Right renal cortex interstitium (tissue), 3 donors: ENCODE data around the gene EPHB3. TPM values are rescaled to one million over a fixed set of nuclear protein-coding genes. Genes with fewer than 3 reads are reported as not detected.

Experiments used
- DNase-seq, 3 donors: peaks; one replicate each; pipeline ENCODE4 v3.0.0-alpha.2; 2013; ENCODE audit warnings: low read depth in 3 of 3, low spot score in 2 of 3
- polyA plus RNA-seq, 3 donors: library from polyadenylated mRNA; unstranded; fragments of 120-200 nt; gene quantifications; one replicate each; pipeline ENCODE4 v1.2.1, GENCODE V29; 2013; ENCODE audit not compliant: insufficient read length in 3 of 3

Gene EPHB3
- polyA plus RNA-seq, 3 donors = 25.8 to 29.2 (median 26.2) TPM

DNA sequence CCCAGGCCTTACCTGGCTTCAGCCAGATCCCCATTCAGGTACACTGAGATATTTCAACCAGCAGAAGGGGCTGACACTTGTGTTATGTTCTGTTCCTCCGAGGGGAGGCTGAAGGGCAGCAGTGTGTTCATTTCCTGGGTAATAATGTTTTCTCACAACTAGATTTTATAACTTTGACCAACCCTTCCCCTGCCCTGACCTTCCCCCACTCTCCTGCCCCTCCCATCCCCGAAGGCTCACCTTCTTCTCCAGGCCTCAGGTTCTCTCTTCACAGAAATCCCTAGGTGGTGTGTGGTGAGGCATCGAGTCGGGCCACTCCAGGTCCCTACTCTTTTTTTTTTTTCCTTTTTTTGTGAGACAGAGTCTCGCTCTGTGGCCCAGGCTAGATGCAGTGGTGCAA lies 34.6 kb downstream of the EPHB3 start:
- DNase-seq = no peak

DNA sequence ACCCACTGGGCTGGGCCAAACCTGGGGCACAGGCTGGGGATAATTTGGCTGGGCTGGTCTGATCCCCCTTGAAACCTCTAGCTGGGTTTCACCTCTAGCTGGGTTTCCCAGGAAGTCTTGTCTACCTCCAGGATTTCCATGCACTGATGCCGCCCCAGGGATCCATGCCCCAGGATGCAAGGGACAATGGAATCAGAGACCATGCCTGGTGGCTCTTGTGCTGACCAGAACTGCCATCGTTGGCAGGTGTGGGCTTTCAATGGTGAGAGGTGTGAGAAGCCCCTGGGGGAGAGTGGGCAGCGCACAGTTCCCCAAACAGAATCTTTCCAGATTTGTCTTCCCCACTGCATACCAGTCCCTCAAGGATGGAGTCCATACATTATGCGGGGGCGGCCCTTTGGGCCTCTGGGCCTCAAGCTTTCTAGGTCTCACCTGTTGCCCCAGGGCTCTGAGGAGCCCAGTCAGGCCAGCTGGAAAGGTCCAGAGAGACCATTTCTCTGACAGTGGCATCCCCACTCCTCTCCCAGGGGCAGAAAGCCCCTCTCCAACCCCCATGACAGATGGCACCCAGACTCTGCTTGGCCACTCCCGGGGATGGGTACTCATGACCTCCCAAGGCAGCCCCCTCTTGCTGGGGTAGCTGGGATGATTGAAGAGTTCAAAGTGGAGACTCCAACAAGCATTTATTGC lies 35.4 kb downstream of the EPHB3 start:
- DNase-seq = no peak

DNA sequence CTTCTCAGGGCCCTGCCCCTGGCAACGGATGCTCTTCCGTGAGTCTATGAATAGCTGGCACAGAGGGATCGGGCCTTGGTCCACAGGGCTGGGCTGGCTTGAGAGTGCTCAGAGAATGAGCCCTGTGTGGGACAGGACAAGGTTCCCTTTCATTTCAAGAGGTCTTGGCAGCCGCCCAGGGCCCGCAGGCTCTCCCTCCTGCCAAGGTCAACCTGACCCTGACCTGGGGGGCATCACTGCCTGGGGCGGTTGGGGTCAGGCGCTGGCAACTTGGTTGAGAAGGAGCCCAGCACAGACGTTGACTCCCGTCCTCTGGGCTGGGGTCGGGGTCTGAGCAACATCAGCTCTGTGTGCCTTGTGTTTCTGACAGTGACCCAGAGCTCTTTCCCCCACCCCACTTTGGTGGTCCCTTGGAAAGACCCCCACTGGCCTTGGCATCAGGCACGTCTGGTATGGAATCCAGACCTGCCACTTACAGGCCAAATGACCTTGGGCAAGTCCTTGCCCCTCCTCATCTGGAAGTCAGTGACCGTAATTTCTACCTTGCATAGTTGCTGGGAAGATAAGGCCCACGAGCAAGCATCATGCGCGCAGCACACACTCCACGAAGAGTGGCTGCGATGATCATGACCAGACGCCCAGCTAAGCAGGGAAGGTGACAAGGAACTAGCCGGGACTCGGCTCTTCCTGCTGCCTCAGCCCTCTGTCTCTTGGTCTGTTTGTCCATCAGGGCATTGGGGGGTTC lies 36.4 kb downstream of the EPHB3 start:
- DNase-seq = no peak

DNA sequence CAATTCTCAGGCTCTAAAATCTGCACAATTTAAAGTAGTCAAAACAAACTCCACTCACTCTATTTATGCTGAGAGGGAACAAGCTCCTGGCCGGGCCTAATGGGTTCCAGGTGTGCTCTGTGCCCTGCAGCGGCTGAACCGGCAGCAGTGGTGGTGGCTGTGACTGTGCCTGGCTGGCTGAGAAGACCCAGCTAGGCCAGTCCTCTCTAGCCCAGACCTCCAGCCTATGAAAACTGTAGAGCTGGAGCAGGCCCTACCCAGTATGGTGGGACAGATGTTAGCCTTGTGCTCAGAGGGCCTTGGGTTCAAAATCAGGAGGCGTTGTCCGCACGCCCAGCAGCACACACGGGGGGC lies 37.0 kb downstream of the EPHB3 start:
- DNase-seq = no peak

DNA sequence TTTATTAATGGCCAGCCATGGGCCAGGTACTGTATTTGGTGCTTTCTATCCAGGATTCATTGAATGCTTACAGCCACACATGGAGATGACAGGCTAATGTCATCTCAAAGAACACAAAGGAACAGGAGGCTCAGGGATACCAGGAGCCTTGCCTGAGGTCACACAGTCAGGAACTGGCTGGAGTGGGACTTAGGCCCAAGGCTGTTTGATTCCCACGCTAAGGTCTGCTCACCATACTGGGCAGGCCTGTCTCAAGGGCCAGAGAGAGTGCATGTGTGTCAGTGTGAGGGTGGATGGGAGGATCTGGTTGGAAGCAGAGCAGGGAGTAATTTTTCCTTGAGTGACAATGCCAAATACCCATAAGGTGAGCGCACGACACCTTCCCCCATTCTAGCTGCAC lies 37.6 kb downstream of the EPHB3 start:
- no peak for DNase-seq

DNA sequence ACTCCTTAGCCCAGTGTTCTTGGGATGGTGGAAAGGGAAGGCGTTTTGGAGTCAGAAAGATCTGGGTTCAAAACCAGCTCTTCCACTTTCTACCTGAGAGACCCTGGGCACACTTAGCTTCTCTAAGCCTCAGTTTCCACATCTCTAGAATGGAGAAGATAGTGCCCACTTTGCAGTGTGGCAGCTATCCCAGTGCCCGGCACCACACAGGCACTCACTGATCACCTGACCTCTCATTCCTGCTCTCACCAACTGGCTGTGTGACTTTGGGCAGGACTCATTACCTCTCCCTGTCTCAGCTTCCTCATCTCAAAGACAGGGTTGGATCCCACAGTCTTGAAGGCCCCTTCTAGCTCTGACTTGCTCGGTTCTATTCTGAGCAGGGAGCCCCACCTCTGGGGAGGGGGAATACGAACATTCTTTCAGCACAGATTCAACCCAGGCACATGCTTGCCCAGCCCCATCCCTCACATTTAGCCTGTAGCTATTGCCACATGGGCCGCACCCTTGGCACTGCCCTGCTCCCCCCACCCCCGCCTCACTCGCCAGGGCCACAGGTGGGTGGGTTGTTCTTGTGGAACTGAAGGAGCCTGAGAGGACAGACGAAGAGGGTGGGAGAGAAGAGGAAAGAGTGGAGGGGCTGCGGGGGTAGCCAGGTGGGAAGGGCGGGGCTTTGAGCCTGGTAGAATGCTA lies 39.2 kb downstream of the EPHB3 start:
- no peak for DNase-seq

DNA sequence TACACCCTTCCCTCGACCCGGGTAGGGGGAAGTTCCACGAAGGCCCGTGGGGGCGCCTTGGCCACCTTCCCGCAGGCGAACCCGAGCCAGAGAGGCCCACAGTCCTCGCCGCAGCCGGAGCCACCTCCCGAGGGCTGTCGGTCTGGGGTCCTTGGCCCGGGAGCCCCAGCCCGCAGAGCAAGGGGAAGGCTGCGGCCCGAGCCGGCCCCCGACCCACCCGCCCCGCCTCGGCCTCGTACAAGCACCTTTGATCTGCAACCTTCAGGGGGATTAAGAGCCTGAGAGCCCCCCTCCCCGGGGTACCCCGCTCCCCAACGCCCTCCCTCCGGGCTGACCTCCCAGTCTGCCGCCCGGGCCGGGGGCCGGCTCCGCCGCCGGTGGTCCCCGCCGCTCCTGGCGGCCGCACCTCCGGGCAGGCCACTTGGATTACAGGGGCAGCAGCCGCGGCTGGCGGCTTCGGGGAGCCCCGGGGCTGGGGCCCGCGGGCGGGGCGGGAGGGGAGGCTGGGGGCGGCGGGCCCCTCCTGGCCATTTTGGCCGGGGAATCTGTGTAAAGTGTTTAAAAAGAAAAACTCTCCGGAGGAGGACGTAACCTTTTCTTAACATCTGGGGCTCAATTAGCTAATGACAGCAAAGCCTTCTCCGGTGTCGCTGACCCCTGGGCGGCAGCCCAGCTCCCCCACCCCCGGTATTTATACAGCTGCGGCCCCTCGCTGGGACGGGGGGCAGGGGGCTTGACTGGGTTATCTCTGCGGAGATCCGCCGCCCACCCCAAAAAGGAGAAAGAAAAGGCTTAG lies 40.2 kb downstream of the EPHB3 start:
- no peak for DNase-seq

DNA sequence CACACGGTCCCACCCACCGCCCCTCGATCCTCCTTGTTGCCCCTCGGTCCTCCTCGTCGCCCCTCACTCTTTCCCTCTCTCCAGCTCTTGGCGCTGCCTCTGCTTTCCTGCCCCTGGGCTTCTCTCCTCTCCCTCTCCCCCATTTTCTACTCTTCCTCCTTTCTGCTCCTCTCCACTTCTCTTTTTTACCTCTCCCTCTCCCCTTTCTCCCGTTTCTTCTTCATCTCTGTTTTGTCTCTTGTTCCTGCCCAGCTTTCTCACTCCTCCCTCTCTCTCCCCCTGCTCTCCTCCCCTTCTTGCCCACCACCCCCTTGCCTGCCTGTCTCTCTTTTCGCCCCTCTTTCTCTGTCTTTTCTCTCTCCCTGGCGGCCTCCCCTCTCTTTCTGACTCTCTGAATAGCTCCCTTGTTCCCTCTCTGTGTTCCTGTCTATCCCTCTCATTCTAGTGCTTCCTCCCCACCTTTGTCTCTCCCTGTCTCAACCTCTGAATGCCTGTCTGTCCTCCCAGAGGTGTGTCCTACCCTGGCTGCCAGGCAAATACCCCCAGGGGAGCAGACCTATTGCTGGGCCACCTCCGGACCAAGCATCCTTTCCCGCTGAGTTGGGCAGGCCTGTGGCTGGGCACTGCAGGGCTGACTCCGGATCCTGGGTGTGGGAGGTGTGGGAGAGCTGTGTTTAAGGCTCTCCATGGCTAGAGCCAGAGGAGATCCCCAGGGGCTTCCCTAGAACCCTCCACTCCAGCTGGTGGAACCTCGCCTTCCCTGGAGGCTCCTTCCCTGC lies 41.0 kb downstream of the EPHB3 start:
- no peak for DNase-seq

DNA sequence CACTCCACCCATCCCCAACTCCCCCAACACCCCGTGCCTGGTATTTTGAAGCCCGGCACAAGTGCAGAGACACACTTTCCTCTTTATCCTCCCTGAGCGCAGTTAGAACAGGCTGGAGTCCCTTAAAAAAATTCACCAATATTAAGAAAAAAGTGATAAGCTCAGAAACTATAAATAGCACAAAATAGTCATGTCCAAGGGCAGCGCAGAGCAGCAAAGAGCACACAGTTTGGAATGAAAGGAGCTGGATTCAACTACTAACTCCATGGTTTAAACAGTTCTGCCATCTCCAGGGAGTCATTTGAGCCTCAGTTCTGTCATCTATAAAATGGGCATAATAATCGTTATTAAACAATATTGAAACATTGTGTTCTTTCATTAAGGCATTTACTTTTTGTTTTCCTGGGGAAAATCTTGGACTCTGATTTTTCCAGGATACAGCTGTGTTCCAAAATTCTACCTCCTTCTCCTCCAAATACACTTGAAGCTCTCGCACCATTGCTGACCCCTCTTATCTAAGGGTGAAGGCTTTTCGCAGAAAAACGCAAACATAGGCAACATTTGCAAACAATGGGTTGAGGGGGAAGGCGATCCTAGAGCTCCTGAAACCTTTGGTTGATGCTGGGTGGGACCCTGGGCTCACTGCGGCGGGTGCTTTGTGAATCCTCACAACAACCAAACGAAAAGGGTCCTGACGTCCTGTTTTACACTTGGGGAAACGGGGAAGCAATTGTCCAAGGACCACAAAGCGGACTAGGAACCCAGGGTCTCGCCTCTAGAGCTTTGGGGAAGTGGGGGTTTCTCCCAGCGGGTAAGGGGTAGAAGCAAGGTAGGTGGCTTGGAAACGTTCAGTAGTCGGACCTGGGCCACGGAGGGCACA lies 41.8 kb downstream of the EPHB3 start:
- DNase-seq = no peak

DNA sequence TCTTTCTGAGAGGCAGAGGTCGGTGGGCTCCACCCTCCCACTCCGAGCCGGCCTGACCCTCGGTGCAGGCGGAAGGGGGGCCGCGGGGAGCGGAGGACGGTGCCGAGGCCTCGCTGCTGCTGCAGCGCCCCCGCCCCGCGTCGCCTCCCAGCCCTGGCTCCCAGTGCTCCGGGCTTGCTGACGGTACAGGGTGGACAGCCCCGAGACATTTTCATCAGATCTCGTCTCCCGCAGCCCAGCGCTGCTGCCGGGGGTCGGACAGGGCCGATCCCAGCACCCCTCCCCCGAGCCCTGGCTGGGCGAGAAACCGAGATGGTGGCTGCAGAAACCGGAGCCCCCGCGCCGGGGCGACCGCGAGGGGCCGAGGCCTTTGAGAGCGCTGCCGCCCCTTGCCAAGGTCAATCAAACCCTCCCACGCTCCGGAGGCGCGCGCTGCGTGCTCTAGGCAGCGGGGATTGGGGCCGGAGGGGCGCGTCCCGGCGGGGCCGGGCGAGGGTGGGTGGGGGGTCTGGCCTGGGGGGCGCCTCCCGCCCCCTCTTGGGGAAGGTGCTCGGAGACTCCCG lies 42.5 kb downstream of the EPHB3 start:
- DNase-seq = no peak

DNA sequence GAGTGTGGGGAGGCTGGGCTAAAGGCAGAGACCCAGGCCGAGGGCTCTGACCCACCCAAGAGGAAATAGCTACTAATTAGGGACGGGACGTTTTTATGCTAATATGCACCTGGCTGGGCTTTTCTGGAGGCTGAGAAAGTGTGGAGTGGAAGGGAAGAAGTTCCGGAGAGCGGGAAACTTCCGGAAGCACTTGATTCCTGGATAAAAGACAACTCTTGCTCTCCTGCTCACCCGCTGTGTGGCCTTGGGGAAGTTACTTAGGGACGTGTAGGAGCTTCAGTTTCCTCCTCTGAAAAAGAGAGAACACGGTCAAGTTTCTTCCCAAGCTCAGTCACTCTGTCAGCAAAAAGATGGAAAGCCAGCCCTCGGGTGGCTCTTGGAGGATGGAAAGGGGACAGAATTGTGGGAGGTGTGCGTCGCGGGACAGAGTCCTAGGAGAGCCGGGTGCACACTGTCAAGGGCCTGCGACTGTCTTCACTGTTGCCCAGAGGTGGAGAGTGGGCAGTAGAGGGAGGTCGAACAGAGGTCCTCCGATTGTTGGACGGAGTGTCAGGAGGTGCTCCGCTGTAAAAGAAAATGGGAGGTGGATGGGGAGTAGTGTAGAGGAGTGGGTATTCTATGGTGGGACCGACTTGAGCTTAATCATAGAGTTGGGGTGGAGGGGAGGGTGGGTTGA lies 43.2 kb downstream of the EPHB3 start:
- no peak for DNase-seq

DNA sequence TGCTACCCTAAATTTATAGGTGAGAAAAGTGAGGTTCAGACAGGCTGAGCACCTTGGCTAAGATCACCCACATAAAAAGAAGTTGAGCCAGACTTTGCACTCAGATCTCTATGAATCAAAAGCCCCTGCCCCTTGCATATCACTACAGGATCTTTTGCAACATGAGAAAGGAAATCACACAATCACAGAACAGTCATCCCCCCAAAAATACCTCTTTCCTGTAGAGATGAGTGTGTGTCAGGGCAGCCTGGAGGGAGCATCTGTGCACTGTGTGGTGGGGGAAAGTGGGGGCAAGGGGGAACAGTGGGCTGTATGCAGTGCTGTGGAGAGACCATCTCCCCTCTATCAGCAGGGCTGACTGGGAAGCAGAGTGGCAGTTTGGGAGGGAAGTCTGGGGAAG lies 46.6 kb downstream of the EPHB3 start:
- DNase-seq = no peak

DNA sequence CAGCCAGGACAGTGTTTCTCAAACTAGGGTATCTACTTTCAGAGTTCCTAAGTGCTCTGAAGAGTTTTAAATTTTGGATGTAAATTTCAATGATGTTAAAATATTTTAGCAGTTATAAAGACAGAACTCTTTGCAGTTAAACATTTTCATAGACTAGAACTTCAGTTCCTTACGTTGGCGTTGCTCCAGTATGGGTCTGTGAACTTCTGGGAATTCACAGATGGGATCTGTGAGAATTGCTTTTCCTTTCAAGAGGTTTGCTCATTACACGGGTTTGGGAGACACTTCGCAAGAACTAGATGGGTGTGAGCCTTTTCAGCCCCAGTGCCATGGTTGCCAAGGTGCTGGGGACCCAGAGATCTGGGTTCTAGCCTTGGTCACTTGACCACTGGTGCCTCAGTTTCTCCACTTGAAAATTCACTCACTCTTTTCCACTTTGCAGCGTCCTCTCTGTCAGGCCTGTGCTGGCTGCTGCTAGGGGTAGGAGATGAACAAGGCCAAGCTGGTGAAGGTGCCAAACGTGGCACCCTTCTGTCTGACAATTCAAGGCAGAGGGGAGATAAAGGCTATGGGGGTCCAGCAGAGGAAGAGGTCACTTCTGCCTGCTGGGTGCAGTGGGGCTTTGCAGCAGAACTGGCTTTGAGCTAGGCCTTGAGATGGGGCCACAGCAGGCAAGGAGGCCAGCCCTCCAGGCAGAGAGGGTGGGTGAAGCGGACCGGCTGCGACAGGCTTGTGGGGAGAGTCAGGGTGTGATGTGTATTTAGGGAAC lies 48.1 kb downstream of the EPHB3 start:
- DNase-seq = no peak

DNA sequence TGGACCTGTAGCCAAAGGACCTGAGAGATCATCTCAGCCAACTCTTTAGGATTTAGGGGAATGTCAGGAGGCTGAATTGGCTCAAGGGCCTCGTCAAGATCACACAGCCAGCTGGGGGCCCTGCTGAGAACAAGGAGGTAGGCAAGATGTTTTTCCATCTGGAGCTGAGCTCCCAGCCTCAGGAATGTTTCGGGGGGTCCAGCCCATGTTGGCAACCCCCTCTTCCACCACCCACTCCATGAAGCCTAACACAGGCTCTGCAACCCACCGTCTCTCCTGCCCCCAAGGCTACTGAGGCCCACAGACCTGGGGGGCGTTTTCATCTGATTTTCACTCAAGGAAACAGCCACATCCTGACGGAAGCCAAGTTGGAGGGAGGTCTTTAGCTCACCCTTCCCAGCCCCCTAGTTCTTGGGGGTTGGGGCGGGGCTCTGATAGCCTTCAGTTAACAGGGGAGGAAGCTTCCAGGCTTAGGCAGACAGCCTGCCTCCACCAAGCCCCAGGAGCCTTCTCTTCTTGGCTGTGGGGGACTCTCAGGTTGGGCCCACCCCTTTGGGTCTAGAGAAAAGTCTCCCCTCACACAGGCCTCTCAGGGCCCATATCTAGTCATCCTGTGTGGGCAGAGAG lies 48.8 kb downstream of the EPHB3 start:
- no peak for DNase-seq

DNA sequence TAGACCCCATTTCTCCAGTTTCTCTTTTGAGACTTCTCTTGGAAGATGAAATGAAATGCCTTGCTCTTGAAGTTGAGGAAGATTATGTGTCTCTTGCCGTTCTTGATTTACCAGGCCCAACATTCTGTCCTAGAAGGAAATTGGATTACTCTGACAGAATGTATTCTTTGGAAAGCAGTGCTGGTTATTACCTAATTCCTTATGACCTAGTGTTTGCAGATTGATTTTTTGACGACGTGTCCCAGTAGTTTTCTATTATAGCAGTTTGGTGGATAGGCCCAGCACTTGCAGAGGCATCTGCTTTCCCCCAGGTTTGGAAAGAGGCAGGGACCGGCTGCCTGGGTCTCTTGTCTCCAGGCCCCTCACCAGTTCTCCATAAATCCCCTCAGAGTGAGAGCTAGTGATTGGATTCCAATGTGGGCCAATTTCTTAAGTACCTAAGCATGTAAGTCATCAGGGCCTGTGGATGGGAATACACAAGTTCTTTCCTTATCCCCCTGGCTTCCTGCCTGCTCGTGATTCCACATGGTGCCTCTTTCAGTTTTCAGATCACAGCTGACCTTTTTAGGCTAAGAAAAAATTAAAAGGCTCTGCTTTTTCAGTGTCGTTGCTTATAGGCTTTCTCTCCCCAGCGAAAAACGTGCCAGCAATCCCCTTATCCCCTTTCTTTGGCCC lies 50.2 kb downstream of the EPHB3 start:
- DNase-seq = no peak

DNA sequence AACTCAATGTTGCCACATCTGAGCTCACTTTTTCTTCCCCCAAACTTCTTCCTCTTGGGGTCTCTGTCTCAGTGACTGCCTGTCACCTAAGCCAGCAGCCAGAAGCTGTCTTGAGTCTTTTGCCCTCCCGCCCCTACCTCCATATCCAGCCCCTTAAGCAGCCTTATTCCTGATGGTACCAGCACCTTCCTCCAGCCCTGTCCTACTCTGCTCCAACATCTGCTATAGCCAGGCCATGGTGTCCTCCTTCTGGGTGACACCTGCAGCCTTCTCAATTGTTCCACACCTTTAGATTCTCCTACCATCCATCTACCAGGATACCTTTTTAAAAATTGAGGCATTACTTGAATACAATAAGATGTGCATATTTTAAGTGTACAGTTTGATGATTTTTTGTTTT lies 53.8 kb downstream of the EPHB3 start:
- DNase-seq = no peak

DNA sequence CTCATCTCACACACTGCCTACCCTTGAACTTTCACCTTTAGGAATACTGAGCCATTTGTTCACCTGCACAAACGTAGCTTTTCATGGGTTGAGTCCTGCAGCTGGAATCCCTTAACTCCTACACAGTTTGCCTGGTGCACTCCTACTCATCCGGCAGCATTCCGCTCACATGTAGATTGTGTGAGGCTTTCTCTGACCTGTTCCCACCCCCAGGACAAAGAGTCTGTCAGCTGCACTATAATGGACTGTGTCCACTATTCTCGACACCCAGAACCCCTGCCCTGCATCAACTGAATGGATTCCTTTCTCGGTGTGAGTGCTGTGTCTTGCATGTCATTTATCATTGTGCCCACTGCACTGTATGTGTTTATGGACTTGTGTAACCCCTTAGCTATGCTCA lies 54.9 kb downstream of the EPHB3 start:
- DNase-seq = no peak
